GM12878 (cell line): Measurements from ENCODE around the gene PAPOLG. TPM values are rescaled to one million over a fixed set of nuclear protein-coding genes. Genes with fewer than 3 reads are reported as not detected.

Experiments used
- BCL11A ChIP-seq: IDR thresholded peaks from 2 replicates; pipeline ENCODE4 v1.6.1; 2011; ENCODE audit warnings: low read depth, low read length
- CHD1 ChIP-seq: IDR thresholded peaks from 2 replicates; pipeline ENCODE4 v1.6.1; 2012; ENCODE audit warnings: low read depth, low read length, improper control_type of control experiment
- CHD4 ChIP-seq: fragments of 200-600 bp; sonication (generic); IDR thresholded peaks from 2 replicates; pipeline ENCODE4 v1.6.1; 2016; ENCODE audit warnings: mild to moderate bottlenecking
- DPF2 ChIP-seq: fragments of 450-650 bp; IDR thresholded peaks from 2 replicates; pipeline ENCODE4 v1.6.1; 2017; ENCODE audit warnings: mild to moderate bottlenecking
- FOS ChIP-seq: IDR thresholded peaks from 3 replicates; pipeline ENCODE4 v1.6.1; 2011; ENCODE audit warnings: borderline replicate concordance; ENCODE audit not compliant: insufficient read length; ENCODE audit errors: extremely low read depth
- GATAD2B ChIP-seq: fragments of 450-650 bp; conservative IDR thresholded peaks from 2 replicates; pipeline ENCODE4 v1.6.1; 2017; ENCODE audit warnings: low read depth, mild to moderate bottlenecking, moderate library complexity
- HSF1 ChIP-seq: fragments of 150-350 bp; IDR thresholded peaks from 2 replicates; pipeline ENCODE4 v1.6.1; 2014; ENCODE audit warnings: mild to moderate bottlenecking, low read depth, low read length
- IRF4 ChIP-seq: IDR thresholded peaks from 2 replicates; pipeline ENCODE4 v1.6.1; 2011; ENCODE audit warnings: low read depth, low read length
- KAT2A ChIP-seq: conservative IDR thresholded peaks from 2 replicates; pipeline ENCODE4 v1.6.1; 2011; ENCODE audit warnings: low read depth, low read length; ENCODE audit not compliant: control insufficient read depth
- LARP7 ChIP-seq: fragments of 450-650 bp; IDR thresholded peaks from 2 replicates; pipeline ENCODE4 v1.6.1; 2017; ENCODE audit warnings: mild to moderate bottlenecking
- NR2C1 ChIP-seq: fragments of 450-650 bp; IDR thresholded peaks from 2 replicates; pipeline ENCODE4 v1.6.1; 2017; ENCODE audit warnings: antibody characterized with exemption, mild to moderate bottlenecking, moderate library complexity
- POLR2AphosphoS2 ChIP-seq: IDR thresholded peaks from 2 replicates; pipeline ENCODE4 v1.6.1; 2011; ENCODE audit warnings: low read depth, mild to moderate bottlenecking, low read length, improper control_type of control experiment, moderate library complexity
- RB1 ChIP-seq: fragments of 450-650 bp; formaldehyde crosslinking; IDR thresholded peaks from 2 replicates; pipeline ENCODE4 v1.6.1; 2017; ENCODE audit warnings: mild to moderate bottlenecking, borderline replicate concordance
- RCOR1 ChIP-seq: conservative IDR thresholded peaks from 2 replicates; pipeline ENCODE4 v1.6.1; 2012; ENCODE audit warnings: low read depth, low read length, improper control_type of control experiment
- RUNX3 ChIP-seq: IDR thresholded peaks from 2 replicates; pipeline ENCODE4 v1.6.1; 2012; ENCODE audit warnings: low read length, inconsistent platforms
- SKIL ChIP-seq: fragments of 450-650 bp; IDR thresholded peaks from 2 replicates; pipeline ENCODE4 v1.6.1; 2017; ENCODE audit warnings: mild to moderate bottlenecking, low read depth, inconsistent platforms; ENCODE audit not compliant: poor library complexity, severe bottlenecking
- SMC3 ChIP-seq: IDR thresholded peaks from 2 replicates; pipeline ENCODE4 v1.6.1; 2011; ENCODE audit warnings: low read length, improper control_type of control experiment, borderline replicate concordance
- SPI1 ChIP-seq: IDR thresholded peaks from 2 replicates; pipeline ENCODE4 v1.6.1; 2011; ENCODE audit warnings: low read depth, mild to moderate bottlenecking, low read length, moderate library complexity, borderline replicate concordance; ENCODE audit not compliant: insufficient read depth
- SUPT20H ChIP-seq: IDR thresholded peaks from 2 replicates; pipeline ENCODE4 v1.6.1; 2011; ENCODE audit warnings: low read depth, mild to moderate bottlenecking, low read length, moderate library complexity, borderline replicate concordance; ENCODE audit not compliant: control insufficient read depth
- TAF1 ChIP-seq: IDR thresholded peaks from 2 replicates; pipeline ENCODE4 v1.6.1; 2011; ENCODE audit warnings: mild to moderate bottlenecking, low read depth, low read length, borderline replicate concordance
- TBL1XR1 ChIP-seq: IDR thresholded peaks from 2 replicates; pipeline ENCODE4 v1.6.1; 2012; ENCODE audit warnings: low read depth, low read length, improper control_type of control experiment
- TCF12 ChIP-seq: IDR thresholded peaks from 2 replicates; pipeline ENCODE4 v1.6.1; 2011; ENCODE audit warnings: low read depth, mild to moderate bottlenecking, low read length
- ZBED1 ChIP-seq: IDR thresholded peaks from 2 replicates; pipeline ENCODE4 v1.6.1; 2016; ENCODE audit warnings: borderline replicate concordance
- ZBTB33 ChIP-seq: fragments of 450-650 bp; IDR thresholded peaks from 2 replicates; pipeline ENCODE4 v1.6.1; 2017; ENCODE audit warnings: mild to moderate bottlenecking
- ZNF274 ChIP-seq: IDR thresholded peaks from one replicate; pipeline ENCODE4 v1.8.0; 2011; ENCODE audit not compliant: insufficient read length, insufficient read depth
- ZNF384 ChIP-seq: IDR thresholded peaks from 2 replicates; pipeline ENCODE4 v1.6.1; 2012; ENCODE audit warnings: low read depth, mild to moderate bottlenecking, low read length, improper control_type of control experiment, borderline replicate concordance
- ZNF622 ChIP-seq: fragments of 450-650 bp; IDR thresholded peaks from 2 replicates; pipeline ENCODE4 v1.6.1; 2017; ENCODE audit warnings: mild to moderate bottlenecking, inconsistent platforms
- polyA plus RNA-seq, 11 experiments: library from polyadenylated mRNA; depleted of rRNA in 4 of 11; unstranded in 6 of 11; stranded (reverse) in 5 of 11; fragments of >200 nt; fragmentation: Nextera tagmentation in 4 of 11; fragmentation: Illumina TruSeq in 1 of 11; extraction: Ambion mirVana in 4 of 11; extraction: Trizol in 1 of 11; gene quantifications; 1 replicate in 1 of 11; 2 replicates in 10 of 11; pipeline versions ENCODE4 v1.2.1 to v1.2.3, GENCODE V29; 2011 to 2016; ENCODE audit warnings: inconsistent platforms in 2 of 11, missing spikeins in 2 of 11, low read depth in 1 of 11
- total RNA-seq, 4 experiments: library from RNA; depleted of rRNA in 3 of 4; stranded (reverse); fragments of >200 nt in 3 of 4; fragmentation: Illumina TruSeq in 1 of 4; extraction: Trizol in 1 of 4; gene quantifications; 2 replicates each; pipeline versions ENCODE4 v1.2.1 to v1.2.3, GENCODE V29; 2013 to 2021

PAPOLG gene
- total and polyA plus RNA-seq, 10 of the 15 experiments (the other 5 are each of a cell fraction or from before 2014, with no cell fraction given), result 4.2 to 15.8 (median 10.7) TPM

- TF ChIP-seq ZNF384 (peak; percentile 72; the same call in 1 of the 2 replicates), GATAD2B (no peak), BCL11A (no peak), FOS (no peak), KAT2A (no peak), TAF1 (no peak), SUPT20H (no peak), ZNF622 (no peak), IRF4 (no peak), RUNX3 (peak; percentile 90), ZNF274 (no peak), CHD1 (no peak), SKIL (peak; percentile 58), RCOR1 (0 out of 2 replicates have a peak, but pooled peaks have one; percentile 27), TCF12 (no peak), DPF2 (no peak), NR2C1 (no peak), SPI1 (peak; percentile 93), SMC3 (peak; percentile 22; the same call in 1 of the 2 replicates), LARP7 (no peak), CHD4 (no peak), TBL1XR1 (peak; percentile 88; the same call in 1 of the 2 replicates), HSF1 (no peak), POLR2AphosphoS2 (no peak), RB1 (no peak), ZBTB33 (no peak), ZBED1 (no peak)
Observed at GRCh38 chr2:60837123-60837522, 81.1 kb downstream of the PAPOLG start (continued).
